ENCODE data around the gene MYOG.

- TF ChIP-seq, protein P1, sequence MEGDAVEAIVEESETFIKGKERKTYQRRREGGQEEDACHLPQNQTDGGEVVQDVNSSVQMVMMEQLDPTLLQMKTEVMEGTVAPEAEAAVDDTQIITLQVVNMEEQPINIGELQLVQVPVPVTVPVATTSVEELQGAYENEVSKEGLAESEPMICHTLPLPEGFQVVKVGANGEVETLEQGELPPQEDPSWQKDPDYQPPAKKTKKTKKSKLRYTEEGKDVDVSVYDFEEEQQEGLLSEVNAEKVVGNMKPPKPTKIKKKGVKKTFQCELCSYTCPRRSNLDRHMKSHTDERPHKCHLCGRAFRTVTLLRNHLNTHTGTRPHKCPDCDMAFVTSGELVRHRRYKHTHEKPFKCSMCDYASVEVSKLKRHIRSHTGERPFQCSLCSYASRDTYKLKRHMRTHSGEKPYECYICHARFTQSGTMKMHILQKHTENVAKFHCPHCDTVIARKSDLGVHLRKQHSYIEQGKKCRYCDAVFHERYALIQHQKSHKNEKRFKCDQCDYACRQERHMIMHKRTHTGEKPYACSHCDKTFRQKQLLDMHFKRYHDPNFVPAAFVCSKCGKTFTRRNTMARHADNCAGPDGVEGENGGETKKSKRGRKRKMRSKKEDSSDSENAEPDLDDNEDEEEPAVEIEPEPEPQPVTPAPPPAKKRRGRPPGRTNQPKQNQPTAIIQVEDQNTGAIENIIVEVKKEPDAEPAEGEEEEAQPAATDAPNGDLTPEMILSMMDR (conservative IDR thresholded peaks at IDR 0.05) = no peak
- no peak for TF ChIP-seq ZFX (IDR thresholded peaks at IDR 0.05)
These were observed 29.8 kb downstream of the MYOG start for GRCh38 chr1:203056012-203056411.
